NCI-H1092 treated with DMSO at 0.1 percent for 48 hours (cell line): ENCODE data around the gene TMEM184A.

Experiments used
- DNase-seq: peaks from one replicate; lab custom pipeline; 2025; lab: John Stamatoyannopoulos, UW

TMEM184A gene

DNA sequence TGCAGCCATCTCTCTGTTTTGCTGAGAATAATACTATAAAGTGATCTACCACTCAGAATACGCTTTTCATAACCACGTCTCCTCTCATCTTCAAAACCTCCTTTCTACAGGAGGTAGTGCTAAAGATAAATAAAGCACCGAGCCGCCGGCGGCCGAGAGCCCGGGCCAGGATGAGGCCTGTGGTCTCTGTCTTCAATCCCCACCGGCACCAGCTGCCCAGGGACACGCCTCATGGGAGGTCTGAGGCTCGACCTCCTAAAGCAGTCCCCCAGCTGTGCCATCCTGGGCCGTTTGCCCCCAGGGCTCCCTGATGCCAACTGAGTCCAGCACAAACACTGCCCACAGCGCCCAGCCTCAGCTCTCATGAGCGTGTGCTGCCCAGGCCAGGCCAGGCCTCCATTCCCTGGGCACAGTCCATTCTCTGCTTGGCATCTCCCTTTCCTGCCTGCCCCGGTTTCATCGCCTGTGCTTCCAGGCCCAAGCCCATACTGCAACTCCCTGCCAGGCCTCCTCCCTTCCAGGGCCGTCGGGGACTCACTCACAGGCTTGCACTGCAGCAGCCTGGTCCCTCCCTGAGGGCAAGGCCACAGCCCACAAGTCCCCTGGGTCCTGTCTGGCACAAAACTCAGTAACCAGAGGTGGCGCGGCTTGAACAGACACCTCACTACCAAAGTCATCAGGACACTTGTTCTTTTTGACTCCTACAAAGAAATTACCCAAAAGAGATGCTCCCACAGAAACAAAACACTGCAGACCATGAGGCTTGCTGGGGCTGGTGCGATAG lies 54.3 kb downstream of the TMEM184A start:
- no peak for DNase-seq

DNA sequence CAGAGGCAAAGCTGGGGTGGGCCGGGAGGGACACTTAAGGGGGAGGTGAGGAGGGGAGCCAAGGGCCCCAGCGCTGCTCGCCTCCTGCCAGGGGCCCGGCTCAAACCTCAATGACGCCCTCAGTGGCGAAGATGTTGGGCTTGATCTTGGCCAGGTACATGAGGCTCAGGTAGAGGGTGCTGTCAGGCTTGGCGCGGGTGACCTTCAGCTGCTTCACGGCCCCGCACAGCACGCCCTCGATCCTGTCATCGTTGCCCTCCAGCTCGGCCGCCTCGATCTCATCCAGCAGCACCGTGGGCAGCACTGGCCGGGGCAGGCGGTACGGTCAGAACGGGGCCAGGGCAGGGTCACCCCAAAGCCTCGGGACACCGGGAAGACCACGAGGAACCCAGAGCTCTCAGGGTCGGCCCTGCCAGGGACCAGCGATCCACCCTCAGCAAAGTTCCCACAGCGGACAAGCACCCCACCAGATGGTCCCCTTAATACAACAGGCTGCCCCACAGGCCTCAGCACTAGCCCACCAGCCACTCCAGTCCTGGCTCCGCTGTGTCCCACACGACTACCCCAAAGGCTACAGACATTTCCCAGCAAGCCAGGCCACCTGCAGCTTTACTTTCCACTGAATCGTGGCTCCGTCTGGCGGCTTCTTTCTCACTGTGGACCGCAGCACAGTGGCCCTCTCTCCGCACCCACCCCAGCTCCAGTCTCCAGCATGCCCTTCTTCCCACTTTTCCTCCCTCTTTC lies 55.8 kb downstream of the TMEM184A start:
- DNase-seq = no peak

DNA sequence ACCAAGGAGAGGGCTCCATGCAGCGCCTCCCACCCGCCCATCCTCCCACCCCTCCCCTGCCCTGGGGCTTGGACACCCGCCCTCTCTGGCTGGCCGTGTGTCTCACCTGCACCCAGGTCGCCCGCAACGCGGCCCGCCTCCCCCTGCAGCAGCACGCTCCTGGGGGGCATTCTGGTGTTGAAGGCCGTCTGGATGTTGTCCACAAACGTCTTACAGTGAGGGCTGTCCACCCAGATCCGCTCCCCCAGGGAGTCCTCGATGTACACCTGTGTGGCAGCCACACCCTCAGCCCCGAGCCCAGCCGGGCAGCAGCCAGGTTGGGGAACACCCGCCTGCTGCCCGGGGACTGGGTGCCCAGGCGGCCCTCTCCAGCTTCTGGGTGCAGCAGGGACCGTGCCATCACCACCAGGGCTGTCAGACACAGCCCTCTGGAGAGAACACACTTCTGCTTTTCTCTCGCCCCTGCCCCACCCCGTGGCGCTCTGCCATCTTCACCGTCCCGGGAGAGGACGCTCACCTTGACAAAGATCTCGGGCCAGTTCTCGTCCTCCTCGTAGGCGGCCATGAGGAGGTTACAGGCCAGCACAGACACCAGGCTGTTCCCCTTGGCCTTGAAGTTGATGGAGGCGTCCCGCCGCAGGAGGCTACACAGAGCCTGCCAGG lies 56.5 kb downstream of the TMEM184A start:
- DNase-seq = no peak

DNA sequence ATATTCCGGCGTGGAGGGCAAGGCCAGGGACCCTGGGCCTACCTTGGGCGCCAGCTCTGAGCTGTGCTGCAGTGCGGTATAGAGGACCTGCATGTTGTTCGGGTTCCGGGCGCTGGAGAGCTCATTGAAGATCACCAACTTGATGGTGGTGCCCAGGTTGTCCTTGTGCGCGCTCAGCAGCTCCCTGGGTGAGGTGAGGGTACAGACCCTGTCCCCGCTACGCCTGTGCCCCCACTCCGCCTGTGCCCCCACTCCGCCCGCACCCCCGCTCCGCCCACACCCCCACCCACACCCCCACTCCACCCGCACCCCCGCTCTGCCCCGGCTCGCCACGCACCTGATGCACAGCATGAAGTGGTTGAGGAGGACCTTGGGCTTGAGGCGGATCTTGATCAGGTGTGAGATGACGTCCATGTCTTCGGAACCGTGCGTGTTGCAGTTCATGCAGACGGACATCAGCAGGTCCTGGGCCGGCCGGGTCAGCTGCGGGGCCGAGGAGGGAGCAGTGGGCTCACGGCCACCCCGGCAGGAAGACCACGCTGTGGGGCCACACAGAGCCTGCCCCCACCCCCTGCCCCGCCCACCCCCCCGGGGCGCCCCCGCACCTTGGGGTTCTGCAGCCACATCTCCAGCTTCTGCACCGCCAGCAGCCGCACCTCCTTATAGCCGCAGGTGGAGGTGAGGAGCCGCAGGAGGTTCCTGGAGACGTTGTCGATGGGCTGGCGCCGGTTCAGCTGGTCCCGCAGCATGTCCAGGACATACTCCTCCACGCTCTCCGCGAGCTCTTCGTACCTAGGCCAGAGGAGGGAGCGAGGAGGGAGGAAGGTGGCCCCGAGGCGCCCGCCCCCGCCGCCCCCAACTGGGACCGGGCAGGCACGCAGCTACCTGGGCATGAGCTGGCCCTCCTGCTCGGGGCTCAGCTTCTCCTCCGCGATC lies 57.4 kb downstream of the TMEM184A start:
- DNase-seq = no peak

DNA sequence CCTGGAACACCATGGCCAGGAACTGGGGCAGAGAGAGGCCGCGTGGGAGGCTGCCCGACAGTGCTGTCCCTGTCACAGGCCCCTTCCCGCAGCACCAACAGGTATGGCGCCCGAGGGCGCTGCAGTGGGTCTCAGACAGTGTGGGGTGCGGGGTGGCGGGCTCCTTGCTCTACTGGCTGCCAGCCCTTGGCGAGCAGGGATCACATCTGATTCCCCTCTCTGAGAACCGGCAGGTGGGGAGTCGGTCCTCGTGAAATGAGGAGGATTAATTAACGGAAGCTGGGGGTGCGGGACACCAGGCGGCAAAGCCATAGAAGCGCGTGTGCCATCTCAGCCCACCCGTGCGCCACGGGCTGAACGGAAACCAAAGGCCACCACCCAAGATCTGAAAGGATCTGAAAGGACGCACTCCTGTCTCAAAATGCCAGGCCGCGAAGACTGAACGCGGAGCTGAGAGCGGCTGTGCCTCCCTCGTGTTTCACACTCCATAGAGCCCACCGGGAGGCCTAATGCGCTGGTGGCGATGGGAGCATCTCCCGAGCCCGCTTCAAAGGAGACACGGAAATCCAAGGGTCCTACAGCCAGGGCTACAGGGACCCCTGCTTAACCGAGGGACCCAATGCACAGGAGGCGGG lies 58.6 kb downstream of the TMEM184A start:
- DNase-seq = no peak

DNA sequence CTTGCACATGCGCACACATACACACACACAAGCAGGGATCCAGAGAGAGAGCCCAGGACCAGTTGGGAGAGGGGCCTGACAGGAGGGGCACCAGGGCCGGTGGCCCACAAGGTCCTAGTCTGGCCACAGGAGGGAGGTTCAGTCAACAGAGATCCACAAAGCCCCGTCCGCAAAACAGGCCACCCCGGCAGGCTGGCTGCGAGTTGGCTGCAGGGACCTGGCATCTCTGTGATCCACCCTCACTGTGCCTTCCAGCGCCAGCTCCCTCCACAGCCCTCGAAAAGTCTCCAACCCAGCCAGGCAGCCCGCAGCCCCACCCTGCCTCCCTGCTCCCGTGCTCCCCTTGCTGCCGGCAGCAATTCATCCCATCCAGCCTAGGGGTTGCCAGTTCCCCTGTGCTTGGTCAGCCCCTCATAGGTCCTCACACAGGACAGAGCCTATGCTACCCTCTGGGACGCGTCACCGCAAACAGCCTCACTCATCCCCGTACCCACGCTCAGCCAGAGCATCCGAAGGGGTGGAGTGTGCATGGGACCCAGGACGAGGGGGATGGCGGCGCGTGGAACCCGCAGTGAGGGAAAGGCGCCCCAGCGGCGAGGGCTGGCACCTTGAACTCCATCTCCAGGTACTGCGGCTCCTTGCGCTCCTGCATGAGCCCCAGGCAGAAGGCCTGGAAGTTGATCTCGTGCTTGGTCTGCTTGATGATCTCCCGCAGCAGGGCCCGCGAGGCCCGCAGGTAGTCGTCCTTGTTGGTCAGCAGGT lies 59.3 kb downstream of the TMEM184A start:
- no peak for DNase-seq

DNA sequence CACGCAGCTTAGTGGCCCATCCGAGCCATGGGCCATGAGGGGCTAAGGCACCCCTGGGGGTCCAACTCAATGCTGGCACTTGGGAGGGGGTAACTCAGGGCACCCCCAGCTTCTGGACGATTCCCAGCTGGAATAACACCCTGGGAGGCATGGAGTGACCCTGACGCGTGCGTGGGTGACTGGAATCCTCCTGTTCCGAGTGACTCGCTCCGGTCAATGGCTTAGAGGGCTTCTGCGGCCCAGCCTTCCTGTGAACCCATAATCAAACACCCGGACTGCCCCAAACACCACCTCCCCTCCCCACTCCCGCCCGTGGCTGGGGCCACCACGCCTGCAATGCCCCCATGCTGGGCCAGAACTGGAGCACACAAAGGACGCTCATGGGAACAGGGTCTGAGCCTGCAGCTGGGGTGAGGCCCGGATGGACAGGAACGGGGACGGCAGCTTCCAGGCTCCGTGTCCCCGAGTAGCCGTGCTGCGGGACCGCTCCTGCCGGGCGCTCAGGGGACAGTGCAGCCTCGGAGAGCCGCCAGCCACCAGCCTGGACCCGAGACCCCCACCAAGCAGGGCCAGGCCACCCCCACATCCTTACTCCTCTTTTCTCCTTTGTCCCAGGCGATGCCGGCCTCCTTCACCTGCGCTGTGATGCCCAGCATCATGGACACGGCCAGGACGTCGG lies 60.3 kb downstream of the TMEM184A start:
- DNase-seq = no peak

DNA sequence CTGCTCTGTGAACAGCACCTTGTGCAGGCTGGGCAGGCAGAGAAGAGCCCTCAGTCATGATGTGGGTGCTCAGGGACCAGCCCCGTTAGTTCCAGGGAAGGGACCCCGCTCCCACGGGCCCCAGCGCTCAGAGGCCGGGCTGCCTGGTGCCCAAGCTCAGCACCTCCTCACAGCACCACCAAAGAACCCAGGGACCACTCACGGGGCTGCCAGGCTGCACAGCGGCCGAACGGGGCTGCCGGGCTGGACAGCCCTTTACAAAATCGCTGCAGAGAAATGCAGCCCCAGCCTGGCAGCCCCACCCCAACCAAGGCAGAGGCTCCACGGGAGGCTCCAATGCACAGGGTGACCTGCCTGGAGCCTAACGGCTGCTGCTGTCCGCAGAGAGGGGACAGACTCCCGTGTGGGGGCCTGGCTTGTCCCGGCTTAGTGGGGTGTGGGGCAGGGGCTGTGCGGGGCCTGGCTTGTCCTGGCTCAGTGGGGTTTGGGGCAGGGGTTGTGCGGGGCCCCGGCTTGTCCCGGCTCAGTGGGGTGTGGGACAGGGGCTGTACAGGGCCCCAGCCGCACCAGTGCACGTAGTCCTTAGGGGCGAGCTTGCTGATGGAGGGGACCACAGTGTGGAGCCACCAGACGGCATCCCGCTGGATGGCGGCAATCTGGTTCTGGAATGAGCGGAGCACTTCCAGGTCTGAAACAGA lies 61.0 kb downstream of the TMEM184A start:
- no peak for DNase-seq

DNA sequence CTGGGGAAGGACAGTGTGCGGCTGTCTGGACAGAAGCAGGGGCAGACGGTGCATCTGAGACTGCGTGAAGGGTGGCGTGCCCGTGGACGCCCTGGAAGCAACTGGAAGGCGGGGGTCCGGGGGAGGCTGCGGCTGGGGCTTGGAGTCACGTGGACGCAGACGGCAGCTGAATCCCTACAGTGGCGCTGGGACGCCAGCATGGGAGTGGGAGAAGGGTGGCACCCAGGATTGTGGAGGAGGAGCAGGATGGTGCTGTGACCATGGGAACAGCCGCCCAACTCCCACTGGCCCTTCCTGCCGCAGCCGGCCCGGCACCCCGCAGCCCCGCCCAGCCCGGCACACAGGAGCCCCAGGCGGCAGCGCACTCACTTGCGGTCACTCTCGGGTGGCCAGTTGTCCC lies 61.6 kb downstream of the TMEM184A start:
- DNase-seq = no peak

DNA sequence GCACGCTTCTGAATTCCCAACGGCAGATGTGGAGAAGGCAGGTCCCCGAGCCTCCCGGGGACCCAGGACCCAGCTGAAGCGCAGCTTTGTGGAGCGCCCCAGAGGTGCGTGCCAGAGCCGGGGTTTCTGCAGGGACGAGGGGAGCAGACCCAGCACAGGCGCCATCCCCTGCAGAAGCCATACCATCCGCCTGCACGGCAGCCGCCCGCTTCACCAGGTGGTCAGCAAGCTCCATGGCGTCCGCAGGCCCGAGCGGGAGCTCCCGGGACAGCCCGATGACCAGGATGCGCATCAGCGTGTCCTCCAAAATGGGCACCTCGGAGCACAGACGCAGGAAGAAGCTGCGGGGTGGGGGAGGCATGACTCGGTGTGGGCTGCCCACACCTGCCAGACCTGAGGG lies 62.4 kb downstream of the TMEM184A start:
- no peak for DNase-seq

DNA sequence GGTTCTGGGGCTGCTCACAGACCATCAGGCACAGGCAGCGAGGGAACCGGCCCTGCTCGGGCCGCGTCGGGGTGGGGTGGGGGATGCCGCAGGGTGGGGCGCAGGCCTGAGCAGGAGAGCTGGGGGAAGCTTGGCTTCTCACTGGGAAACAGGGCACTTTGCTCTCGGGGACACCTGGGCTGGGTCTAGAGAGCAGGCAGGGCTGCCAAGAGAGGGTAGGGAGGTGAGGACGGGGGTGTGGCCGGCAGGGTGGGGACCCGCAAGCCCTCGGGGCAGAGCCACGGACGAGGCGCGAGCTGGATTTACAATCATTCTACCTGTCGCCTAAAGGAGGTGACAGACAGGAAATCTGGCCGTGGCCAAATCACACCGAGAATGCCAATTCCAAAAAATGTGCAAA lies 62.9 kb downstream of the TMEM184A start:
- DNase-seq = no peak

DNA sequence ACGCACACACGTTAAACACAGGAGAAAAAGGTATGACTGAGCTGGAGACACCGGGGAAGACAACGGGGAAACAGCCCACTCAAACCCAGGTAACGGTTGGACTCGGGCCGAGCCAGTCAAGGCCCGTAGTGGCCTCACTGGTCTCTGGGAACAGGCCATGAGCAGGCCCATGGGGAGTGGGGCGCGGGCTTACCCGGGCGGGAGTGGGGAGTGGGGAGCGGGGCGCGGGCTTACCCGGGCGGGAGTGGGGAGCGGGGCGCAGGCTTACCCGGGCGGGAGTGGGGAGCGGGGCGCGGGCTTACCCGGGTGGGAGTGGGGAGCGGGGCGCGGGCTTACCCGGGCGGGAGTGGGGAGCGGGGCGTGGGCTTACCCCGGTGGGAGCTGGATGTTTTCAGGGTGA lies 63.4 kb downstream of the TMEM184A start:
- no peak for DNase-seq
